Neural progenitor cell (in vitro differentiated cells): ENCODE results near the gene CXXC4. TPM values are rescaled to one million over a fixed set of nuclear protein-coding genes. Genes with fewer than 3 reads are reported as not detected.

ENCODE experiments used
- DNase-seq: peaks from one replicate; pipeline ENCODE4 v3.0.0-alpha.2; 2016; ENCODE audit warnings: low spot score
- H2AFZ ChIP-seq: fragments of 200-600 bp; sonication (generic); replicated peaks from 2 replicates; pipeline ENCODE4 v1.6.1; 2016; ENCODE audit warnings: antibody characterized with exemption
- H3F3A ChIP-seq: fragments of 200-600 bp; sonication (generic); 2 replicates; pipeline ENCODE4 v1.6.1; 2016; ENCODE audit warnings: antibody characterized with exemption, low read depth
- H3K27ac ChIP-seq: fragments of 200-600 bp; sonication (generic); 2 replicates; pipeline ENCODE4 v1.5.1; 2016; ENCODE audit warnings: mild to moderate bottlenecking
- H3K27me3 ChIP-seq: fragments of 200-600 bp; sonication (generic); 2 replicates; pipeline ENCODE4 v1.6.1; 2016; ENCODE audit warnings: mild to moderate bottlenecking, moderate library complexity
- H3K36me3 ChIP-seq: fragments of 200-600 bp; sonication (generic); 2 replicates; pipeline ENCODE4 v1.5.1; 2016
- H3K4me1 ChIP-seq: fragments of 200-600 bp; sonication (generic); 2 replicates; pipeline ENCODE4 v1.6.1; 2016; ENCODE audit warnings: mixed run types
- H3K4me2 ChIP-seq: fragments of 200-600 bp; sonication (generic); 2 replicates; pipeline ENCODE4 v1.6.1; 2016
- H3K4me3 ChIP-seq: fragments of 200-600 bp; sonication (generic); 2 replicates; pipeline ENCODE4 v1.5.1; 2016
- H3K79me2 ChIP-seq: fragments of 200-600 bp; sonication (generic); 2 replicates; pipeline ENCODE4 v1.6.1; 2016; ENCODE audit warnings: low read depth
- H3K9ac ChIP-seq: fragments of 200-600 bp; sonication (generic); 2 replicates; pipeline ENCODE4 v1.6.1; 2016
- H3K9me3 ChIP-seq: fragments of 200-600 bp; sonication (generic); 2 replicates; pipeline ENCODE4 v1.5.1; 2016; ENCODE audit warnings: low read depth
- H4K20me1 ChIP-seq: fragments of 200-600 bp; sonication (generic); 2 replicates; pipeline ENCODE4 v1.6.1; 2016; ENCODE audit warnings: low read depth
- H3K27ac Mint-ChIP-seq: 3 replicates; pipeline ENCODE4 v1.8.0; 2021; ENCODE audit warnings: mixed read lengths
- H3K27me3 Mint-ChIP-seq: 2 replicates; pipeline ENCODE4 v1.8.0; 2022; ENCODE audit warnings: low read depth, mild to moderate bottlenecking, inconsistent platforms, moderate library complexity, mixed read lengths; ENCODE audit not compliant: insufficient read depth
- H3K36me3 Mint-ChIP-seq: 3 replicates; pipeline ENCODE4 v1.8.0; 2021; ENCODE audit warnings: mixed read lengths
- H3K4me1 Mint-ChIP-seq: 3 replicates; pipeline ENCODE4 v1.8.0; 2021; ENCODE audit warnings: mixed read lengths
- H3K4me3 Mint-ChIP-seq: 3 replicates; pipeline ENCODE4 v1.8.0; 2021; ENCODE audit warnings: mild to moderate bottlenecking, moderate library complexity, mixed read lengths
- H3K9me3 Mint-ChIP-seq: 3 replicates; pipeline ENCODE4 v1.8.0; 2020; ENCODE audit warnings: mixed read lengths
- EZH2 ChIP-seq: fragments of 200-600 bp; sonication (generic); IDR thresholded peaks from 2 replicates; pipeline ENCODE4 v1.6.1; 2017; ENCODE audit warnings: antibody characterized with exemption, mild to moderate bottlenecking, moderate library complexity
- EZH2phosphoT487 ChIP-seq: fragments of 200-600 bp; sonication (generic); IDR thresholded peaks from 2 replicates; pipeline ENCODE4 v1.6.1; 2017; ENCODE audit warnings: antibody characterized with exemption
- total RNA-seq: library from RNA; depleted of rRNA; stranded (reverse); fragments of >200 nt; gene quantifications from 2 replicates; pipeline ENCODE4 v1.2.3, GENCODE V29; 2015; ENCODE audit warnings: low replicate concordance
- TF ChIP-seq, protein P1 (sequence below): fragments of 200-600 bp; sonication (generic); IDR thresholded peaks from 2 replicates; pipeline ENCODE4 v1.5.1; 2017; ENCODE audit warnings: antibody characterized with exemption, mild to moderate bottlenecking

The CXXC4 gene
- total RNA-seq, 1 donor from 2014 or later: 40.2 TPM

DNA sequence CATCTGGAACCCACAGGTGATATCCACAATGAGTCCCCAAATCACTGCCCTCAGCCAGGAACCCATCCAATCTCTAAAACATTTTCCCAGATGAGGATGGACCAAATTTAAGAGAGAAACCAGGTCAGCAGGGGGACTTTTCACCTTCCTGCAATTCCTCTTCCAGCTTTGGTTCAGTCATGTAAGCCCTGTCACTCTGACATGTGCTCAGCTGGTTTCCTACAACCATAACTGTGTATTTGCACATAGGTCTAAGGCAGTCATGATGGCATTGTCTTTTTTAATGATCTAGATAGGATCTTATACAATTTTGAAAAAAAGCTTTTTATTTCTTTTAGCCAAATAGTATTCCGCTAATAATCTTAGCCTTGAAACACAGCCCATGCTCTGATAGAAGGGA is 6.5 kb downstream of the CXXC4 start:
- H4K20me1 ChIP-seq: peaks cover 15% of the 10 kb centered on the region
- Mint-ChIP-seq H3K4me3 (peak overlapping the region; percentile 61), H3K4me1 (peaks cover 50% of the 10 kb centered on the region), H3K9me3 (no peaks in the 10 kb centered on the region), H3K27ac (no peak overlapping the region), H3K36me3 (peaks cover 8% of the 10 kb centered on the region), H3K27me3 (peaks cover 2% of the 10 kb centered on the region)
- no peaks in the 10 kb centered on the region for H3K9me3 ChIP-seq
- H3K36me3 ChIP-seq: no peaks in the 10 kb centered on the region
- no peak overlapping the region for H3K9ac ChIP-seq
- no peak for DNase-seq
- peaks cover 65% of the 10 kb centered on the region for H3K4me1 ChIP-seq
- peak overlapping the region; percentile 93 for H3K4me2 ChIP-seq
- peak overlapping the region; percentile 65 for H3K4me3 ChIP-seq
- H2AFZ ChIP-seq: no peak overlapping the region
- H3K27ac ChIP-seq: no peak overlapping the region
- H3F3A ChIP-seq: peaks cover 36% of the 10 kb centered on the region
- TF ChIP-seq EZH2phosphoT487: no peak
- TF ChIP-seq EZH2: no peak
- TF ChIP-seq, protein P1, sequence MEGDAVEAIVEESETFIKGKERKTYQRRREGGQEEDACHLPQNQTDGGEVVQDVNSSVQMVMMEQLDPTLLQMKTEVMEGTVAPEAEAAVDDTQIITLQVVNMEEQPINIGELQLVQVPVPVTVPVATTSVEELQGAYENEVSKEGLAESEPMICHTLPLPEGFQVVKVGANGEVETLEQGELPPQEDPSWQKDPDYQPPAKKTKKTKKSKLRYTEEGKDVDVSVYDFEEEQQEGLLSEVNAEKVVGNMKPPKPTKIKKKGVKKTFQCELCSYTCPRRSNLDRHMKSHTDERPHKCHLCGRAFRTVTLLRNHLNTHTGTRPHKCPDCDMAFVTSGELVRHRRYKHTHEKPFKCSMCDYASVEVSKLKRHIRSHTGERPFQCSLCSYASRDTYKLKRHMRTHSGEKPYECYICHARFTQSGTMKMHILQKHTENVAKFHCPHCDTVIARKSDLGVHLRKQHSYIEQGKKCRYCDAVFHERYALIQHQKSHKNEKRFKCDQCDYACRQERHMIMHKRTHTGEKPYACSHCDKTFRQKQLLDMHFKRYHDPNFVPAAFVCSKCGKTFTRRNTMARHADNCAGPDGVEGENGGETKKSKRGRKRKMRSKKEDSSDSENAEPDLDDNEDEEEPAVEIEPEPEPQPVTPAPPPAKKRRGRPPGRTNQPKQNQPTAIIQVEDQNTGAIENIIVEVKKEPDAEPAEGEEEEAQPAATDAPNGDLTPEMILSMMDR: no peak
- H3K27me3 ChIP-seq: no peaks in the 10 kb centered on the region
- H3K79me2 ChIP-seq: peaks cover 84% of the 10 kb centered on the region

DNA sequence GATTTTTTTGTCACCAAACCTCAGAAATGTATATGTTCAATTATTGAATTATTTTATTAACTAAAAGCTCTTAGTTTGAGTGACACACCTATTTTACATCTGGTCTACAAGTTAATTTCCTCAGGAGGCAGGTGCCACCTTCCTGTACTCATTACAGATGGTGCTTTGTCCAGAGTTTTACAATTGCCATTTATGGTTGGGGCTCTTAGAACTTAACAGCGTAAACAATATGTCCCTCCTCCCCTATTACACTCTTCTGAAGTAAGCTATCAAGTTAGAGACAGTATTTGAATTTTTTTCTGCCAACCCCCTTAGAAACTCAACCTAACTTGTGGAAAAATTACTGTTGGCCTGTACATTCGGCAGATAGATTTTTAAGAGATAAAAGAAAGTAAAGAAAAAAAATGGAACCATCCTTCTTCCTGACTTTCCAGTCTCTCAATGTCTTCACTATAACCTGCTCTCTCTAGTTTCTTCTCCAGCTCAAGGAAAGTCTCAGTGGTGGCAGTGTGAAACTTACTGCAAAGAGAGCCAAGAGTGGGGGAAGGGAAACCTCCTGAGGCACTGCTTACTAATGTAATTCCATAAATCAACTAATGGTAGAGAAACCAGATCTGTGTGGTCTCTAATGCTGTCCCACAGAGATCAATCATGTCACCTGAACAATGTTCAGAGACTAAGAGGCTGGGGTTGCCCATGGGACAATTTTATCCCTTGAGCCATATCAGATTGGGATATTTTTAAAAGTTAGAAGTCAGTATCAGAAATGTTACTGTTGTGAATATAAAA is 7.8 kb downstream of the CXXC4 start:
- no peaks in the 10 kb centered on the region for H3K9me3 ChIP-seq
- H3K9ac ChIP-seq: no peak overlapping the region
- H3K36me3 Mint-ChIP-seq: peaks cover 18% of the 10 kb centered on the region
- no peaks in the 10 kb centered on the region for H3K36me3 ChIP-seq
- H3K27ac Mint-ChIP-seq: no peak overlapping the region
- H4K20me1 ChIP-seq: peaks cover 10% of the 10 kb centered on the region
- H3K4me1 Mint-ChIP-seq: peaks cover 40% of the 10 kb centered on the region
- no peak overlapping the region for H2AFZ ChIP-seq
- no peaks in the 10 kb centered on the region for H3K9me3 Mint-ChIP-seq
- no peaks in the 10 kb centered on the region for H3K27me3 ChIP-seq
- H3K4me3 Mint-ChIP-seq: peak overlapping the region; percentile 68
- peak overlapping the region; percentile 19 for H3K4me3 ChIP-seq
- H3K27ac ChIP-seq: no peak overlapping the region
- peak overlapping the region; percentile 93 for H3K4me2 ChIP-seq
- H3F3A ChIP-seq: peaks cover 24% of the 10 kb centered on the region
- no peak for TF ChIP-seq EZH2phosphoT487
- TF ChIP-seq, protein P1: no peak
- TF ChIP-seq EZH2: no peak
- H3K27me3 Mint-ChIP-seq: peaks cover 2% of the 10 kb centered on the region
- H3K4me1 ChIP-seq: peaks cover 59% of the 10 kb centered on the region
- DNase-seq: no peak
- H3K79me2 ChIP-seq: peaks cover 91% of the 10 kb centered on the region

DNA sequence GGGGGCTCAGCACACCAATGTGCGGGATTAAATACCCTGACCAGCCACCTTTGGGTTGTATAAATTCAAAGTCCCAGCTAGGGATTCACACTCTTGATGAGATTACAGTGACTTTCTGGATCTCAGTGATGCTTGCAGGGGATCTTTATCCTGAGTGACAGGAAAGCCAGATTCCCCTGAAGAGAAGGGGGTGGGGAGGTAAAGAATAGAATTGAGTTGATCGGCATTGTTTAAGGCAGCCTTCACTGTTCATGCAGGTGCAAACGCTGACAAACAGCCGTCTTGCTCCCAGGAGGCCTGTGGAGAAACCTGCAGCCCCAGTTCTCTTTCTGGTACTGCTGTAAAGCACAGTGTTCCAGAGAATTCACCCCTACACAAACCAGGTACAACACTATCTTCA is 19.0 kb downstream of the CXXC4 start:
- H3K27me3 Mint-ChIP-seq: no peaks in the 10 kb centered on the region
- peak; percentile 94 for DNase-seq
- H3K9ac ChIP-seq: no peak overlapping the region
- TF ChIP-seq EZH2phosphoT487 (peak; percentile 50), EZH2 (no peak)
- H4K20me1 ChIP-seq: peaks cover 10% of the 10 kb centered on the region
- peaks cover 2% of the 10 kb centered on the region for H3K36me3 Mint-ChIP-seq
- no peaks in the 10 kb centered on the region for H3K36me3 ChIP-seq
- peaks cover 56% of the 10 kb centered on the region for H3K79me2 ChIP-seq
- H3K4me3 Mint-ChIP-seq: peak overlapping the region; percentile 46
- no peaks in the 10 kb centered on the region for H3K27me3 ChIP-seq
- H2AFZ ChIP-seq: no peak overlapping the region
- peaks cover 26% of the 10 kb centered on the region for H3K4me1 Mint-ChIP-seq
- H3K9me3 ChIP-seq: no peaks in the 10 kb centered on the region
- no peaks in the 10 kb centered on the region for H3K9me3 Mint-ChIP-seq
- H3K4me1 ChIP-seq: peaks cover 62% of the 10 kb centered on the region
- no peak overlapping the region for H3K27ac Mint-ChIP-seq
- H3K4me2 ChIP-seq: peak overlapping the region; percentile 72
- H3K4me3 ChIP-seq: peak overlapping the region; percentile 26
- H3K27ac ChIP-seq: peak overlapping the region; percentile 91
- H3F3A ChIP-seq: peaks cover 26% of the 10 kb centered on the region

DNA sequence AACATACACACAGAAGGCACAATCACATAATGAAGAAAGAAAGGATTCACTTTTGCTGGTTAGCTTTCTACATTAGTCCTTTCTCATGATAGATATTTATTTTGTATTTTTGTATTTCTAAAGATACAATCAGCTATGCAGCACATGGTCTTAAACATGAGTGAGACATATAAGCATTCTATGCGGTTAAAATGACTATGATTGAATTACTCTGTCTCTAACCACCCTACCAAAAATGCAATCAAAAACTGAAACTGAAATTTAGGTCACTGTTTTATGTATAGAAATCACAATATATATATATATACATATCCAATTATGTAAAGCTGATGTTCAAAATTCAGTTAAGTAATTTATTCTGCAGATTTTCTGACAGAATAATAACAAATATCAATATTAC is 21.9 kb downstream of the CXXC4 start:
- Histone ChIP-seq H3K4me1 (peaks cover 58% of the 10 kb centered on the region), H3K79me2 (peaks cover 48% of the 10 kb centered on the region), H3K9me3 (no peaks in the 10 kb centered on the region), H3K4me3 (no peak overlapping the region), H3K27me3 (no peaks in the 10 kb centered on the region), H4K20me1 (peaks cover 5% of the 10 kb centered on the region), H3K9ac (no peak overlapping the region), H2AFZ (no peak overlapping the region), H3K27ac (no peak overlapping the region), H3K4me2 (no peak overlapping the region), H3K36me3 (no peaks in the 10 kb centered on the region), H3F3A (peaks cover 26% of the 10 kb centered on the region)
- Mint-ChIP-seq H3K4me3 (no peak overlapping the region), H3K36me3 (peaks cover 13% of the 10 kb centered on the region), H3K4me1 (peaks cover 26% of the 10 kb centered on the region), H3K27ac (no peak overlapping the region), H3K27me3 (no peaks in the 10 kb centered on the region), H3K9me3 (no peaks in the 10 kb centered on the region)
- DNase-seq: no peak
- TF ChIP-seq, protein P1: no peak
- TF ChIP-seq EZH2: no peak
- no peak for TF ChIP-seq EZH2phosphoT487
